H9 (cell line): Measurements from ENCODE around the gene SEMA5A. TPM values are rescaled to one million over a fixed set of nuclear protein-coding genes. Genes with fewer than 3 reads are reported as not detected.

ENCODE experiments used
- DNase-seq: peaks from one replicate; pipeline ENCODE4 v3.0.0-alpha.2; 2017
- H2AFZ ChIP-seq: one replicate; pipeline ENCODE4 v1.6.1; 2013; ENCODE audit warnings: mild to moderate bottlenecking, low read length, control low read depth, moderate library complexity
- H2AK5ac ChIP-seq: 2 replicates; pipeline ENCODE4 v1.6.1; 2013; ENCODE audit warnings: low read length, control low read depth, mixed read lengths; ENCODE audit not compliant: insufficient read length
- H2BK120ac ChIP-seq: one replicate; pipeline ENCODE4 v1.6.1; 2013; ENCODE audit warnings: low read depth, mild to moderate bottlenecking, low read length, control low read depth, inconsistent platforms; ENCODE audit not compliant: poor library complexity, severe bottlenecking
- H2BK12ac ChIP-seq: 2 replicates; pipeline ENCODE4 v1.6.1; 2013; ENCODE audit warnings: low read length, control low read depth, mixed read lengths, low read depth; ENCODE audit not compliant: insufficient read length
- H2BK15ac ChIP-seq: 2 replicates; pipeline ENCODE4 v1.6.1; 2013; ENCODE audit warnings: low read depth, low read length, control low read depth
- H2BK20ac ChIP-seq: one replicate; pipeline ENCODE4 v1.6.1; 2013; ENCODE audit warnings: low read depth, mild to moderate bottlenecking, low read length, control low read depth, inconsistent platforms; ENCODE audit not compliant: poor library complexity, severe bottlenecking
- H2BK5ac ChIP-seq: 2 replicates; pipeline ENCODE4 v1.6.1; 2013; ENCODE audit warnings: low read length, control low read depth, mixed read lengths; ENCODE audit not compliant: insufficient read length
- H3K14ac ChIP-seq: 2 replicates; pipeline ENCODE4 v1.6.1; 2013; ENCODE audit warnings: low read length, control low read depth; ENCODE audit not compliant: insufficient read depth
- H3K18ac ChIP-seq: 2 replicates; pipeline ENCODE4 v1.6.1; 2013; ENCODE audit warnings: low read depth, mild to moderate bottlenecking, mixed read lengths, low read length, control low read depth; ENCODE audit not compliant: insufficient read length
- H3K23ac ChIP-seq: 2 replicates; pipeline ENCODE4 v1.6.1; 2013; ENCODE audit warnings: low read length, control low read depth, mixed read lengths, low read depth; ENCODE audit not compliant: insufficient read length
- H3K23me2 ChIP-seq: 2 replicates; pipeline ENCODE4 v1.6.1; 2013; ENCODE audit warnings: low read depth, mild to moderate bottlenecking, mixed read lengths, low read length, control low read depth; ENCODE audit not compliant: insufficient read length, poor library complexity, severe bottlenecking
- H3K27ac ChIP-seq: 2 replicates; pipeline ENCODE4 v1.5.1; 2013; ENCODE audit warnings: low read length, control low read depth, mixed read lengths, low read depth; ENCODE audit not compliant: insufficient read length
- H3K27me3 ChIP-seq: 2 replicates; pipeline ENCODE4 v1.6.1; 2013; ENCODE audit warnings: low read length, control low read depth, inconsistent platforms; ENCODE audit not compliant: insufficient read depth
- H3K4ac ChIP-seq: 2 replicates; pipeline ENCODE4 v1.6.1; 2013; ENCODE audit warnings: low read depth, mild to moderate bottlenecking, control low read depth, inconsistent platforms, low read length, moderate library complexity
- H3K4me1 ChIP-seq: 2 replicates; pipeline ENCODE4 v1.6.1; 2013; ENCODE audit warnings: low read length, control low read depth, inconsistent platforms; ENCODE audit not compliant: insufficient read depth
- H3K4me2 ChIP-seq: 2 replicates; pipeline ENCODE4 v1.6.1; 2013; ENCODE audit warnings: low read length, control low read depth, mixed read lengths; ENCODE audit not compliant: insufficient read length, insufficient read depth
- H3K56ac ChIP-seq: 2 replicates; pipeline ENCODE4 v1.6.1; 2013; ENCODE audit warnings: low read depth, mild to moderate bottlenecking, mixed read lengths, low read length, control low read depth; ENCODE audit not compliant: insufficient read length
- H3K79me1 ChIP-seq: 2 replicates; pipeline ENCODE4 v1.6.1; 2013; ENCODE audit warnings: low read depth, mild to moderate bottlenecking, moderate library complexity, low read length, control low read depth, inconsistent platforms; ENCODE audit not compliant: insufficient read depth, poor library complexity, severe bottlenecking
- H3K79me2 ChIP-seq: 2 replicates; pipeline ENCODE4 v1.6.1; 2013; ENCODE audit warnings: low read length, control low read depth, inconsistent platforms; ENCODE audit not compliant: insufficient read depth
- H3K9ac ChIP-seq: 2 replicates; pipeline ENCODE4 v1.6.1; 2013; ENCODE audit warnings: low read length, control low read depth, mixed read lengths; ENCODE audit not compliant: insufficient read length; ENCODE audit errors: extremely low read depth
- H3K9me3 ChIP-seq: one replicate; pipeline ENCODE4 v1.6.1; 2013; ENCODE audit warnings: low read depth, low read length, inconsistent platforms; ENCODE audit not compliant: control insufficient read depth
- H3T11ph ChIP-seq: one replicate; pipeline ENCODE4 v1.6.1; 2013; ENCODE audit warnings: mild to moderate bottlenecking, low read length, control low read depth, inconsistent platforms
- H4K20me1 ChIP-seq: one replicate; pipeline ENCODE4 v1.6.1; 2013; ENCODE audit not compliant: control insufficient read depth, insufficient read length, insufficient read depth
- H4K5ac ChIP-seq: 2 replicates; pipeline ENCODE4 v1.6.1; 2013; ENCODE audit warnings: low read depth, mild to moderate bottlenecking, mixed read lengths, low read length, control low read depth; ENCODE audit not compliant: insufficient read length
- H4K8ac ChIP-seq: replicated peaks from 2 replicates; pipeline ENCODE4 v1.6.1; 2013; ENCODE audit warnings: low read length, control low read depth, mixed read lengths, low read depth; ENCODE audit not compliant: insufficient read length
- H4K91ac ChIP-seq: 2 replicates; pipeline ENCODE4 v1.6.1; 2013; ENCODE audit warnings: low read depth, mild to moderate bottlenecking, moderate library complexity, mixed read lengths, low read length, control low read depth; ENCODE audit not compliant: insufficient read length
- H3K27ac Mint-ChIP-seq, 3 experiments: 2 replicates in 2 of 3; 3 replicates in 1 of 3; pipeline ENCODE4 v1.8.0; 2020 to 2021; ENCODE audit warnings: mixed read lengths in 3 of 3, mild to moderate bottlenecking in 1 of 3, moderate library complexity in 1 of 3
- H3K27me3 Mint-ChIP-seq: 2 replicates; pipeline ENCODE4 v1.8.0; 2021; ENCODE audit warnings: low read depth, mild to moderate bottlenecking, moderate library complexity, mixed read lengths
- H3K36me3 Mint-ChIP-seq, 3 experiments: 2 replicates in 2 of 3; 3 replicates in 1 of 3; pipeline ENCODE4 v1.8.0; 2020 to 2021; ENCODE audit warnings: low read depth in 3 of 3, mixed read lengths in 3 of 3; ENCODE audit not compliant: insufficient read depth in 1 of 3
- H3K4me1 Mint-ChIP-seq, 2 experiments: 2 replicates each; pipeline ENCODE4 v1.8.0; 2020; ENCODE audit warnings: mixed read lengths in 2 of 2
- H3K4me3 Mint-ChIP-seq, 2 experiments: 2 replicates in 1 of 2; 3 replicates in 1 of 2; pipeline ENCODE4 v1.8.0; 2020 to 2021; ENCODE audit warnings: mild to moderate bottlenecking in 2 of 2, mixed read lengths in 2 of 2, moderate library complexity in 1 of 2
- H3K9me3 Mint-ChIP-seq, 2 experiments: 2 replicates in 1 of 2; 3 replicates in 1 of 2; pipeline ENCODE4 v1.8.0; 2020; ENCODE audit warnings: mild to moderate bottlenecking in 2 of 2, mixed read lengths in 2 of 2, moderate library complexity in 1 of 2
- CTCF ChIP-seq: fragments of 200-600 bp; sonication (generic); conservative IDR thresholded peaks from 3 replicates; pipeline ENCODE4 v1.8.0; 2021; ENCODE audit warnings: antibody characterized with exemption, mild to moderate bottlenecking
- WGBS: extraction: QIAGEN DNeasy Blood & Tissue Kit; methylation state at CpG from one replicate; pipeline ENCODE4 v1.1.7; 2013; ENCODE audit warnings: missing lambda C conversion rate, low lambda C conversion rate, mixed read lengths; ENCODE audit not compliant: insufficient read length; ENCODE audit errors: extremely low coverage; 5-methylcytosine and 5-hydroxymethylcytosine counted together
- total RNA-seq: library from RNA; stranded (reverse); gene quantifications from 2 replicates; pipeline ENCODE4 v1.2.1, GENCODE V29; 2021

The SEMA5A gene
- total RNA-seq, 1 experiment from 2014 or later: 4.3 TPM

GRCh38 chr5:9115093-9115492 lies 430.8 kb downstream of the SEMA5A start:
- H3K9me3 ChIP-seq: no peaks in the 10 kb centered on the region
- no peak overlapping the region for H3T11ph ChIP-seq
- H3K27ac ChIP-seq: no peak overlapping the region
- Mint-ChIP-seq H3K27ac (no peak overlapping the region), H3K36me3 (peaks cover 0 to 12% (median 9%) of the 10 kb centered on the region in 3 experiments; a peak in 5 of 7 replicates), H3K4me1 (peaks cover 0 to 4% of the 10 kb centered on the region in 2 experiments; a peak in 1 of 4 replicates), H3K27me3 (no peaks in the 10 kb centered on the region), H3K9me3 (peaks cover 0 to 10% of the 10 kb centered on the region in 2 experiments; a peak in 4 of 5 replicates), H3K4me3 (no peak overlapping the region)
- no peak for DNase-seq
- H4K20me1 ChIP-seq: no peaks in the 10 kb centered on the region
- no peak overlapping the region for H3K9ac ChIP-seq
- H3K23me2 ChIP-seq: no peaks in the 10 kb centered on the region
- H3K23ac ChIP-seq: no peak overlapping the region
- WGBS: no CpG with 5 or more reads among the region's 1 CpG
- H3K4me1 ChIP-seq: no peaks in the 10 kb centered on the region
- H3K14ac ChIP-seq: no peak overlapping the region
- H2AFZ ChIP-seq: no peak overlapping the region
- H4K8ac ChIP-seq: no peak overlapping the region
- no peak overlapping the region for H2BK12ac ChIP-seq
- H2BK5ac ChIP-seq: no peak overlapping the region
- H3K79me2 ChIP-seq: no peaks in the 10 kb centered on the region
- H3K18ac ChIP-seq: no peak overlapping the region
- no peak overlapping the region for H2BK120ac ChIP-seq
- no peak overlapping the region for H3K4me2 ChIP-seq
- no peak overlapping the region for H3K56ac ChIP-seq
- H4K5ac ChIP-seq: no peak overlapping the region
- no peaks in the 10 kb centered on the region for H3K27me3 ChIP-seq
- H2BK15ac ChIP-seq: no peak overlapping the region
- no peak overlapping the region for H2AK5ac ChIP-seq
- H2BK20ac ChIP-seq: no peak overlapping the region
- H3K79me1 ChIP-seq: no peaks in the 10 kb centered on the region
- H4K91ac ChIP-seq: no peak overlapping the region
- no peak overlapping the region for H3K4ac ChIP-seq
- no peak for TF ChIP-seq CTCF
